Caki2 (cell line): Measurements from ENCODE around the gene TRIM46. TPM values are rescaled to one million over a fixed set of nuclear protein-coding genes. Genes with fewer than 3 reads are reported as not detected.

Source experiments
- DNase-seq: peaks from one replicate; pipeline ENCODE4 v3.0.0-alpha.2; 2015; ENCODE audit warnings: low read depth
- in situ Hi-C: cut with HindIII; loops from 2 replicates; pipeline ENCODE4 v1.10.0; 2016; ENCODE audit warnings: low sequenced_read_pairs, low pct_unique_long_range_greater_than_20kb, mixed read lengths
- total RNA-seq: library from RNA; depleted of rRNA; stranded (reverse); fragments of >200 nt; shearing (Covaris generic); gene quantifications from 2 replicates; pipeline ENCODE4 v1.2.3, GENCODE V29; 2014; ENCODE audit warnings: low replicate concordance; rRNA removed

Gene TRIM46, protein sequence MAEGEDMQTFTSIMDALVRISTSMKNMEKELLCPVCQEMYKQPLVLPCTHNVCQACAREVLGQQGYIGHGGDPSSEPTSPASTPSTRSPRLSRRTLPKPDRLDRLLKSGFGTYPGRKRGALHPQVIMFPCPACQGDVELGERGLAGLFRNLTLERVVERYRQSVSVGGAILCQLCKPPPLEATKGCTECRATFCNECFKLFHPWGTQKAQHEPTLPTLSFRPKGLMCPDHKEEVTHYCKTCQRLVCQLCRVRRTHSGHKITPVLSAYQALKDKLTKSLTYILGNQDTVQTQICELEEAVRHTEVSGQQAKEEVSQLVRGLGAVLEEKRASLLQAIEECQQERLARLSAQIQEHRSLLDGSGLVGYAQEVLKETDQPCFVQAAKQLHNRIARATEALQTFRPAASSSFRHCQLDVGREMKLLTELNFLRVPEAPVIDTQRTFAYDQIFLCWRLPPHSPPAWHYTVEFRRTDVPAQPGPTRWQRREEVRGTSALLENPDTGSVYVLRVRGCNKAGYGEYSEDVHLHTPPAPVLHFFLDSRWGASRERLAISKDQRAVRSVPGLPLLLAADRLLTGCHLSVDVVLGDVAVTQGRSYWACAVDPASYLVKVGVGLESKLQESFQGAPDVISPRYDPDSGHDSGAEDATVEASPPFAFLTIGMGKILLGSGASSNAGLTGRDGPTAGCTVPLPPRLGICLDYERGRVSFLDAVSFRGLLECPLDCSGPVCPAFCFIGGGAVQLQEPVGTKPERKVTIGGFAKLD
- total RNA-seq: not detected in 2 replicates

DNA sequence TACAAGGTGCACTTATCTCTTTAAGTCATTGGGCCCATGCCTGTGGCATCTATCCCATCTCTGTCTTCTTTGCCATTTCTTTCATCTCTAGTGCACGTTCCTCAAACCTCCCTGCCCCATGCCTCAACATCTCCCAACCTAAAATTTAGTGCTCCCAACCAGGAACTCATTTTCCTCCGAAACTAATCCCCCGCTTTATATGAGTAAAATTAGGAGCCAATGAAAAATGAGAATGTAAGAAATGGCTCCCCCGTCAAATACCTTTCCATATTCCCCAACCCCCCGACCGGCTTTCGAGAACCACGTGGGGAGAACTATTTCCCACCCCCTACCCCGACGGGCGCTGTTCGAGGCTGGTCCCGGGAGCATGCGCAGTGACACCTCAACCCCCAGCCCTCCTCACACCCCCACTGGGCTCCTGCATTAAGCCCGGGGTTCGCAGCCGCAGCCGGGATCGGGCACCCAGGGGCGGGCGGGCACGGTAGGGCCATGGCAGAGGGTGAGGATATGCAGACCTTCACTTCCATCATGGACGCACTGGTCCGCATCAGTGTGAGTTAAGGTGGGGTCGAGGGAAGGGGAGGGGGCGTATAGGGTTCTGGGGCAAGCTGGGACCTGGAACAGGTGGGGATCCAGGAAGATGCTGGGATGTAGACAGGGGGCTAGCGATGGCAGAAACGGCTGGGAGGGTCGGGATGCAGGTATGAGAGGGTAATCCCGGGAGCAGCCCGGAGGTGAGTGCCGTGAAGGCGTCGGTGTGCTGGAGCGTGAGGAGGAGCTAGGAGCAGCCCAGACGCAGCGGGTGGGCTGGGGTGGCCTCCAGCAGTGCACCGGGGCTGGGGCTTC is at the start of gene TRIM46:
TSS of gene TRIM46 (plus strand) at position 372 of the 846 bp plus-strand sequence. CDS start at position 490, 118 bp downstream.
- DNase-seq: no peak
- in situ Hi-C loops: no loop called here

DNA sequence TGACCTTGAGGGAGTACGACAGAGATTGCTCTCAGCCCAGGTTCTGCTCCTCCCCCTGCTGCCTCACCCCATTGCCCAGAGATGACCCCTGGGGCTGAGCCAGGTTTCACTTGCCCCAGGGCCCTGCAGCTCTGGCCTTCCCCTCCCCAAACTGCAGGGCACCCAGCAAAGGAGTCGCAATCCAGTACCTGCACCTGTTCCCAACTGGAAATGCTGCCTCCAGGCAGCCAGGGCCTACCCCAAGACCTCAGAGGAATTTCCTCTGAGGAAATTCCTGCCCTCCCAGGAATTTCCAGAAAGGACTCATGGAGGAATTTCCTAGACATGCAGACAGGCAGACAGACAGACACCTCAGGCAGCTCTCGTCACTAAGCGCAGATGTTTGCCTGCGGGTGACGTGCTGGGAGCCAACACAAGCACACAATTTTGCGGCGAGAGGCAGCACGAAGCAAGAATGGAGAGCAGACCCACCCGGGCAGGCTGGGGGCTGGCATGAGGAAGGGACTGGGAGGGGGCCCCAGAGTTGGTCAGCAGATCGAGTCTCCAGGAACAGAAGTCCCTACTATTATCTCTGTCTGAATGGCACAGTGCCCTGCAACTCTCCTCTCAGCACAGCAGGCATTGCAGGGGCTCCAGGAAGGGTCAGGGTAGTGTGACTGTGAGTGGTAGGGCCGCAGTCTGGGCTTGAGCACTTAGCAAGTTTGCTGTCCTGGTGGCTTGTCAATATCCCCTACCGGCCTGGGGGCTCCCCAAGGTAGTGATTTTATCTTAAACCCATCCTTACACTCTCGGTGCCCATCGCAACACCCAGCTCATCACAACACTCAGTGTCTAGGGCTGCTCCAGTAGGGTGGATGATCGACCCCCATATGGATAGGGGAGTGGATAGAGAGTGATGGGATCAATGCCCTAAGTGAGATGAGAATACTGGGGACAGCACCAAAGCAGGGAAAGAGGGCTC is 48.9 kb upstream of the TRIM46 start:
- no peak for DNase-seq
- in situ Hi-C loops: no loop called here

DNA sequence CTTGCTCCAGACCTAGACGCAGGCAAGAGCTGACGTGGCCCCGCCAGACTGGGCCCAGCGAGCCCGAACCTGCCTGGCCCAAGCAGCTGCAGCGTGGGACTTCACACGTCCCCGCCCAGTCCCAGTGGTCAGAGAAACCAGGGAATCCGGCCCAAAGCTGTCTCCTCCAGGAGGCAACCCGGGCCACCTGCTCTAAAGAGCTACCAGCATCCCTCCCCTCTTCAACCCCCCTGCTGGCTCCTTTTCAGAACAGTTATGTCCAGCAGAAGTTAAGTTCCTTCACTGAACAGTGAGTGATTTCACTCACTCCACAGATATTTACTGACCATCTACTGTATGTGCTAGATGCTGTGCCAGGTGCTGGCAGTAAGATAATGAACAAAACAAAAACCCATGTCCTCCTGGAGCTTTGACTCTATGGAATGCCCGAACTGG is 48.1 kb upstream of the TRIM46 start:
- in situ Hi-C loops: no loop called here
- DNase-seq: no peak

DNA sequence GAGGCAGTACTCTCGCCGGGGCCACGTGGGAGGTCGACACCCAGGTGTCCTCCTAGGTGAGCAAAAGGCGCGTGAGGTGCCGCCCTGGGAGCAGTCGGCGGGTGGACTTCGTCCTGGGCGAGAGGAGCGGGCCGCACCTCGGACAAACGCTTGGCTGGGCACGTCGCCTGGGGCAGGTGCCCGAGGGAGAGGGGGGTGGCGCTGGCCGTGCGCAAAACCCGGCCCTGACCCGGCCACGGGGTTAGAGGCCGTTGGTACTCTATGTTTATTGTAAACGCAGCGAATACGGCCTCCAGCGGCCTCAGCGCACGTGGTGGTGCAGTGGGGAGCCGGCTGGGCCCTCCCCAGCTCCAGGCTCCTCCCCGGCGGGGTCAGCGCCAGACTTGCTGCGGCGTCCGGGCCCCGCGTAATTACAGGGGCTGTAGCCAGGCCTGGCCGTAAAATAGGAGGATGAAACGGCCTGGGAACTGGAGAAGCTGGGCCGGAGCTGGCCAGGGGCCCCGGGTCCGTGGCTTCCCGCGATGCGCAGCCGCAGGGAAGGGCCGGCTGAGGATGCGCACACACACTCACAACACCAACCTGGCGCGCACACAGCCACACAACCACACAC is 47.6 kb upstream of the TRIM46 start:
- no peak for DNase-seq
- in situ Hi-C loops: no loop called here

DNA sequence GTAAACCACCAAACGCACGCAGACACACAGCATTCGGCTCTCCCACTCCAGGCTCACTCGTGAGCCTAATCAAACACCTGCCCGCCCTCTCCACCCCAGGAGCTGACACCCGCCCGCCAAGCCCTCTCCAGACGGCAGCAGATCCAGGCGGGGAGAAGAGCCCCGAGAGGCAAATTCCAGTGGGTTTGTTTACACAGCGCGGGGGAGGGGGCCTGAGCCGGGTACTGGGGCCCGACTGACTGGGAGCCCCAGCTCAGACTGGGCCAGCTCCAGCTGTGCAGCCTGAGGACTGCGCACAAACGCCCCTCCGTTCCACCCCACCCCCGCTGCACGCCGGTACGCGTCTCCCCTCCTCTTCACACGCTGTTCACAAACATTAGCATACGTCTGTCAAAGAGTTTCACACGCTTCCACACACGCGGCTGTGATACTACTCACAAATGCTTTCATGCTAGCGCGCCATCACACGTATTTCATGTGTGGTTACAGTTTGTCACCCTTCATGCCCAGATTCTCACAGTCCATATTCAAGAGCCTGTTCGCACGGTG is 47.0 kb upstream of the TRIM46 start:
- no peak for DNase-seq
- in situ Hi-C loops: no loop called here

DNA sequence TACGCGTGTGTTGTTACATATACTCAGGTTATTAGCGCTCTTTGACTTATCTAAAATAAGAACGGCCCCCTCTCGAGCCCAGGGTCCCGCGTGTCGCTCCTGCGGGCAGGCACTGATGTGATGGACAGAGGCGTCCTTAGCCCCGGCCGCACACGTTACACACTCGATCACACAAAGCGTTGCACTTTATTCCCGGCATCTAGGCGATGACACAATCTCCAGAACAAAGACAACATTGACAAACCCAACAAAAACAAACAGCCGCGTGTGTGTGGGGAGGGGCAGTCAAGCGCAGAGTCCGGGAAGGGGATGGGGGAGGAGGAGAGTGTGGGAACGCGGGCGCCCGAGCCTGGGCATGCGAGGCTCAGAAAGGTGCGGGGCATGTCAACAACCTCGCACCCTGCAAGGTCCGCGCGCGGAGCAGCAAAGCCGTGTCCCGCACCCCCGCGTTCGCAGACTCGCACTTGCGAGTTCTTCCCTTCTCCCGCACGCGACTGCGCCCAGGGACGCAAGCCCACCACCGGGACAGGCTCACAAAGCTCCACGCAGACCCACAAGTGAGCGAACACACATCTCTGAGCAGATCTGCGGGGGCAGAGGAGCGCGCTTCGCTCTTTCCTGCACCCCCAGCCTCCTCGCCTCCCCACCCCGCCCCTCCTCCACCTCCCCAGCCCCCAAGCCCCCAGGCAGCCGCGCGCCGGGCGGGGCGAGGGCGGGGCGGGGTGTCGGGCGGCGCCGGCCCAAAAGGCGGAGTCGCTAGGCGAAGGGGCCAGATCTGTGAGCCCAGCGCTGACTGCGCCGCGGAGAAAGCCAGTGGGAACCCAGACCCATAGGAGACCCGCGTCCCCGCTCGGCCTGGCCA is 46.3 kb upstream of the TRIM46 start, which contains the start of gene EFNA1:
TSS of gene EFNA1 (plus strand) at position 772 of the 862 bp plus-strand sequence. CDS start 102 bp downstream, outside the sequence.
- DNase-seq: peak; percentile 76
- in situ Hi-C loops: no loop called here

DNA sequence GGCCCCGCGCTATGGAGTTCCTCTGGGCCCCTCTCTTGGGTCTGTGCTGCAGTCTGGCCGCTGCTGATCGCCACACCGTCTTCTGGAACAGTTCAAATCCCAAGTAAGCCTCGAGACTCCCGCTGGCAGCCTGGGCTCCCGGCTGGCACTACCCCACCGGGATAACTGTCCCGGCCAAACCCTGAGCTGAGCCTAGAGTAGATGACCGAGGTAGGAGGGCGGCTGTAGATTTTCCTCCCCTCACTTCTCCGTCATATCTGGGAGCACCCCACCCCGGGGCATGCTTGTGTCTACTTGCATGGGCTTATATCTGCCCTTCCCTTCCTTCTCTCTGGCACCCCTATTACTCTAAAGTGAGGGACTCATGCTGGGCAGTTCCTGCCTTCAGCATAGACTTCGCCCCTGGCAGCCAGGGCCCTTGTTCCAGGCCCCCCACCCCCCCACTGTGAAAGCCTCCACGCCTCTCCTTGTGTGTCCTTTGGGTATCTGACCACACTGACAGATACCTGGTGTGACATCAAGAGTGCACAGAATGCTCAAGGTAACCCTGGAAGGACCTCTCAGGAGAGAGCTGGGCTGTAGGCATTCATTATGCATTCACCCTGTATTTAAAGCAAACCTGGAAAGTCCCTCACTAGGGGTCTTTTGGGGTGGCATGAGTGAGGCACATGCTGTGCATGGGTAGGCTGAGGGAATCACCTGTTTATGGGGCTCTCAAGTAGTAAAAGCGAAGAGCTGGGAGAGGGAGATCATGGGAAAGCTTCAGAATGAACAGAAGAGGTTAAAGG is 45.5 kb upstream of the TRIM46 start:
- no peak for DNase-seq
- in situ Hi-C loops: no loop called here

DNA sequence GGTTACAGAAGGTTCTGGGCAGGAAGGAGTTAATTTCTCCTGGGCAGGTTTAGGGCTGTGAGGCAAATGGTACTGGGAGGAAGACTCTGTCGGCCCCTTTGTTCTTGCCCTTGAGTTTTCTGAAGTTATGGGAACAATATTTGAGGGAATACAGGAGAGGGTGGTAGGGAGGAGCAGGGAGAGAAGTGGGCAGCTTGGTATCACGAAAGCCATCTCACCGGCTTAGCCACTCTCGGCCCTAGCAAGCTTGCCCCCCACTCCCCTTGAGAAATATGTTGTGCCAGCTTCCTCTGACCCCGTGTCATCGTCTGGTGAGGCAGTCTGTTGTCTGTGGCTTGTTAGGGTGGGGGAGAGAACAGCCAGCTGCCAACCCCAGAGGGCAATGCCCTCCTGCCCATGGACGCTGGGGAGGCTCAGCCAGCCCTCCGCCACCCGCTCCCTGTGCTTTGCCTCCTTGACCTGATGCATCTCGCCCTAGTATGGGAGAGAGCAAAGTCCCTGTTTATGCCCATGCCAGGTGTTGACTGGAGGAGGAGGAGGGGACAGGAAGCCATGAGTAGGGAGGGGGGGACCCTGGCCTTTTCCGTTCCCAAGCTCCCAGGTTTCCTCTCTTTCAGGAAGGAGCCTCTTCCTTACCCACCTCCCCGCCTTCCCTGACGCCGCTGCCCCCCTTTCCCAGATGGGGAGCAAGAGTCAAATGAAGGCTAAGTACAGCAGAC is 44.7 kb upstream of the TRIM46 start:
- DNase-seq: peak; percentile 19
- in situ Hi-C loops: no loop called here

DNA sequence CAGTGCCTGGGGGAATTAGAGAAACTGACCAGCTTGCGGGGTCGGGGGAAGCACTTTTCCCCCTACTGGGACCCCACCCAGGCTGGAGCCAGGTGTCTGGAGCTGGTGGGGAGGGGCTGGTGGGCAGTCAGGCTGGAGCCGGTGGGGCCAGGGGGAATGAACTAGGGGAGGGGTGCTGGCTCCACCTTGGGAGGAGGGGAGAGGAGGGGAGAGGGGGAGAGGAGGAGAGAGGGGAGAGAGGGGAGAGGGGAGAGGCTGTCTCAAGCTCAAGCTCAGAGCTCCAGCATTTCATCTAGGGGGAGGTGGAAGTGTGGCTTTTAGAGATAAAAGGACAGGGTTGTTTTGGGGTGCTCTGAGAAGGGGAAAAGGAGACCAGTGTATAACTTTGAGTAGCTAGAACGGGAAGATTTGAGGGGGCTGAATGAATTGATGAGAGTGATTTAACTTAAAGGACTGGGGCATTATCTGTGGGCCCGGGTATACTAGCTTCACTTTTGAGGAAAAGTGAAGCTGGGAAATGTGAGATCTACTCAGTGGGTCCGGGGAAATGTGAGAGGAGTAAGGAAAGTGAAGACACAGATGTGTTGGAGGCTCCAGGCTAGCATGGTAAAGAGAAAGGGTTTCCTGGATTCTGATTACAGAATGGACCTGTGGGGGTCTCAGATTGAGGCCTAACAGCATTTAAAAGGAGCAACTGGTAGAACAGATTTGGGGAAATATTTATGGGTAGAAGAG is 43.2 kb upstream of the TRIM46 start:
- no peak for DNase-seq
- in situ Hi-C loops: no loop called here

DNA sequence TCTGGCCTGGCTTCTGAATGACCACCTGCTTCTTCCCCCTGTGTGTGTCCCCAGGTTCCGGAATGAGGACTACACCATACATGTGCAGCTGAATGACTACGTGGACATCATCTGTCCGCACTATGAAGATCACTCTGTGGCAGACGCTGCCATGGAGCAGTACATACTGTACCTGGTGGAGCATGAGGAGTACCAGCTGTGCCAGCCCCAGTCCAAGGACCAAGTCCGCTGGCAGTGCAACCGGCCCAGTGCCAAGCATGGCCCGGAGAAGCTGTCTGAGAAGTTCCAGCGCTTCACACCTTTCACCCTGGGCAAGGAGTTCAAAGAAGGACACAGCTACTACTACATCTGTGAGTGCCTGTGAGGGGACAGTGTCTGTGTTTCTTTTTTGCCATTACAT is 42.4 kb upstream of the TRIM46 start:
- no peak for DNase-seq
- in situ Hi-C loops: no loop called here

DNA sequence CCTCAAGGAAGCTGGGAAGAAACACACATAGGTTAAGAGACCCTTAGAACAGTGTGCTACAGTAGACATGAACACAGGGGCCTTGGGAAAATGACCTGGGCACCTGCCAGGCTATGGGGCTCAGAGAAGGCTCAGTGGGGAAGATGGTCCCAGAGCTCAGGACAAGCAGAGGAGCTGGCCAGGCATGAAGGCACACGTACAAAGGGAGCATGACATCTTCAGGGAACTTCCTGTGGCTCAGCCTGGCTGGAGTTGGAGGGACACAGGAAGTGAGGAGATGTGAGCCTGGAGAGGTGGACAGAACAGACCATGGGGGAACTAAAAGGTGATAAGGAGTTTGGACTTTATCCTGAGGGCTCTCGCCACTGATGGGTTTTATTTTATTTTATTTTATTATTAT is 41.8 kb upstream of the TRIM46 start:
- in situ Hi-C loops: no loop called here
- DNase-seq: no peak

DNA sequence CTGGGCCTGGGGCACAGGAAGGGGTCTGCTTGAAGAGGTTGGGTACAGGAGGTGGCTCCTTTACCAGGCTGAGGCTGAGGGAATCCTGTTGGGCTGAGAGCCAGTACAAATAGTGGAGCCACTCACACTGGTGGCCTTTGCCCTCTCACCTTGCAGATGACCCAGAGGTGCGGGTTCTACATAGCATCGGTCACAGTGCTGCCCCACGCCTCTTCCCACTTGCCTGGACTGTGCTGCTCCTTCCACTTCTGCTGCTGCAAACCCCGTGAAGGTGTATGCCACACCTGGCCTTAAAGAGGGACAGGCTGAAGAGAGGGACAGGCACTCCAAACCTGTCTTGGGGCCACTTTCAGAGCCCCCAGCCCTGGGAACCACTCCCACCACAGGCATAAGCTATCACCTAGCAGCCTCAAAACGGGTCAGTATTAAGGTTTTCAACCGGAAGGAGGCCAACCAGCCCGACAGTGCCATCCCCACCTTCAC is 39.8 kb upstream of the TRIM46 start:
- in situ Hi-C loops: no loop called here
- DNase-seq: no peak

DNA sequence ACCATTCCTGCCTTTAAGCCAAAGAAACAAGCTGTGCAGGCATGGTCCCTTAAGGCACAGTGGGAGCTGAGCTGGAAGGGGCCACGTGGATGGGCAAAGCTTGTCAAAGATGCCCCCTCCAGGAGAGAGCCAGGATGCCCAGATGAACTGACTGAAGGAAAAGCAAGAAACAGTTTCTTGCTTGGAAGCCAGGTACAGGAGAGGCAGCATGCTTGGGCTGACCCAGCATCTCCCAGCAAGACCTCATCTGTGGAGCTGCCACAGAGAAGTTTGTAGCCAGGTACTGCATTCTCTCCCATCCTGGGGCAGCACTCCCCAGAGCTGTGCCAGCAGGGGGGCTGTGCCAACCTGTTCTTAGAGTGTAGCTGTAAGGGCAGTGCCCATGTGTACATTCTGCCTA is 39.3 kb upstream of the TRIM46 start:
- DNase-seq: no peak
- in situ Hi-C loops: no loop called here

DNA sequence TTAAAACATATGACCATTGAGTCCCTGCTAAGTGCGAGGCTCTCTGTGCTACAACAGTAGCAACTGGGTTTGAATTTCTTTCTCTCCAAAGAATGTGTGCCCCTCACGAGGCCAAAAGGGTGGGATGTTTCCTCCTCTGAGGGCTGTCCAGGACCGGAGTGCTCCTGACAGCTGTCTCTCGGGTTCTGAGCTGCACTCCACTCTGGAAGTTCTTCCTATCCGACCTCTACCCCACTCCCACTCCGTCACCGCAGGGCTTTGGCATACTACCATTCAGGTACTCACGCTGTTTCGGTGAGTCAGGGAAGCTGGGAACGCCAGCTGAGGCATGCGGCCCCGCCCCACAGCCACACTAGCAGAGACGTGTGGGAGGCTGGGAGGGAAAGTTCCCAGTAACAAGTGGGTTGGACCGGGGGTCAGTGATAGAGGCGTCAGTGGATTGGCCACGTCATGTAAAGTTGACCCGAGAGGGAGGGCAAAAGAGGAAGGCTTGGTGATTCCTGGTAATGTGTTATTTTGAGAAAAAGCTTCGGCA is 38.7 kb upstream of the TRIM46 start:
- in situ Hi-C loops: no loop called here
- DNase-seq: peak; percentile 95
